Body of pancreas (tissue), 4 donors: Measurements from ENCODE around the gene C1orf167.

Experiments used
- POLR2A ChIP-seq, 3 donors: fragments of 450-650 bp; IDR thresholded peaks; one replicate each; pipeline ENCODE4 v1.6.1; 2016; ENCODE audit warnings: antibody characterized with exemption in 3 of 3, mild to moderate bottlenecking in 2 of 3
- TF ChIP-seq, protein P1 (sequence below), 7 experiments: fragments of 450-650 bp in 4 of 7; fragments of 200-600 bp in 3 of 7; sonication (generic) in 3 of 7; IDR thresholded peaks; one replicate each; pipeline ENCODE4 v1.5.1; 2016 to 2019; ENCODE audit warnings: antibody characterized with exemption in 7 of 7

DNA sequence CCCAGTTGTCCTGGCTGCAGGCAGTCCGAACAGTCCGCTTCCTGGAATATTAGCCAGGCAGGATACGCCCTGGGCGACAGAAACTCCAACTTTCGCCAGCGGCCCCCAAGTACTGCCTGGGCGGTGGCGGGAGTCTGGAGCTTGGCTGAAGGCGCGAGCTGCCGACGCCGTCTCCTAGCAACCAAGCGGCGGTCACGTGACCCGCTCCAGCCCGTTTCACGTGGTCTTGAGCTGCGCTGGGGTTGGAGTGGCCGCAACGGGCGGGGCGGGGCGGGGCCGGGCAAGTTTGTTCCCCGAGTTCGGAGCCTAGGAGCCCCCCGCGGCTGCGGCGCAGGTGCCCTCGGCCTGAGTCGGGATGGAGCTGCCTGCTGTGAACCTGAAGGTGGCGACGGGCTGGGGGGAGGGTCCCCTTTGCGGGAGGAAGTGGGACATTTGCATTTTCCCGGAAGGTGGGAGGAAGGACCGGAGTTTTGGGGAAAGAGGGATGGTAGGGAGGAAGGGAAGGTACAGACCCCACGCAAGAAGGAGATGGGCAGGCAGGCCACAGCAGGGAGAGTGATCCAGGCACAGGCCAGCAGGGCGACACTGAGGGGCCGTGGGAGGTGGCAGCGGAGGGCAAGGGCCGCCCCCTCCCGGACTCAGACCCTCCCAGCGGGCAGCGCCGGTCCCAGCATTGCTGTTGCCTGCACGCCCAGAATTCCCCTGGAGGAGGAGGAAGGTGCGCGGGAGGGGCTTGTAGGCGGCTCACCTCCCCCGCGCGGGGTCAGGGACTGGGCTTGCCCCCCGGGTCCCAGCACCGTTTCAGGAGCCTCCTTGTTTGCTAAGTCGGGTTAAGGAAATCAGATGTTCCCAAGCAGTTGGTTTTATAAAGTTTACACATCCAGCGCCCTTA, 25.9 kb upstream of the C1orf167 start, which contains the start of gene AGTRAP:
- TF ChIP-seq, protein P1, sequence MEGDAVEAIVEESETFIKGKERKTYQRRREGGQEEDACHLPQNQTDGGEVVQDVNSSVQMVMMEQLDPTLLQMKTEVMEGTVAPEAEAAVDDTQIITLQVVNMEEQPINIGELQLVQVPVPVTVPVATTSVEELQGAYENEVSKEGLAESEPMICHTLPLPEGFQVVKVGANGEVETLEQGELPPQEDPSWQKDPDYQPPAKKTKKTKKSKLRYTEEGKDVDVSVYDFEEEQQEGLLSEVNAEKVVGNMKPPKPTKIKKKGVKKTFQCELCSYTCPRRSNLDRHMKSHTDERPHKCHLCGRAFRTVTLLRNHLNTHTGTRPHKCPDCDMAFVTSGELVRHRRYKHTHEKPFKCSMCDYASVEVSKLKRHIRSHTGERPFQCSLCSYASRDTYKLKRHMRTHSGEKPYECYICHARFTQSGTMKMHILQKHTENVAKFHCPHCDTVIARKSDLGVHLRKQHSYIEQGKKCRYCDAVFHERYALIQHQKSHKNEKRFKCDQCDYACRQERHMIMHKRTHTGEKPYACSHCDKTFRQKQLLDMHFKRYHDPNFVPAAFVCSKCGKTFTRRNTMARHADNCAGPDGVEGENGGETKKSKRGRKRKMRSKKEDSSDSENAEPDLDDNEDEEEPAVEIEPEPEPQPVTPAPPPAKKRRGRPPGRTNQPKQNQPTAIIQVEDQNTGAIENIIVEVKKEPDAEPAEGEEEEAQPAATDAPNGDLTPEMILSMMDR (IDR thresholded peaks at IDR 0.05) = peak in 3 of 7 experiments; percentile 5 to 32 (median 14)
- peak in 1 of 3 donors; percentile 50 for TF ChIP-seq POLR2A (IDR thresholded peaks at IDR 0.05)
